H1 (cell line): ENCODE measurements around the gene DUS1L. TPM values are rescaled to one million over a fixed set of nuclear protein-coding genes. Genes with fewer than 3 reads are reported as not detected.

Source experiments
- CTCF ChIA-PET: fragments of 300-600 bp; sonication (Branson Sonifier 250); formaldehyde crosslinking; loops from one replicate; lab custom pipeline; 2021; ENCODE audit not compliant: partially characterized antibody; lab: Charles Lee
- POLR2A ChIA-PET: fragments of 300-600 bp; sonication (Branson Sonifier 250); formaldehyde crosslinking; loops from one replicate; lab custom pipeline; 2021; ENCODE audit warnings: inconsistent platforms; ENCODE audit not compliant: partially characterized antibody; lab: Charles Lee
- DNase-seq, 2 experiments: peaks; one replicate each; pipeline versions ENCODE4 v3.0.0 to v3.0.0-alpha.2; 2010 to 2022; ENCODE audit warnings: low spot score in 2 of 2, low read depth in 1 of 2, mixed read lengths in 1 of 2
- FAIRE-seq: peaks from 2 replicates; lab custom pipeline; 2011; peaks lifted over from hg19 to GRCh38; lab: Jason Lieb, UNC
- H2AFZ ChIP-seq: 2 replicates; pipeline ENCODE4 v1.8.1; 2012; ENCODE audit warnings: low read length, inconsistent platforms
- H2AK5ac ChIP-seq: 2 replicates; pipeline ENCODE4 v1.6.1; 2013; ENCODE audit warnings: low read depth, low read length
- H2BK120ac ChIP-seq: replicated peaks from 2 replicates; pipeline ENCODE3; 2013; ENCODE audit warnings: low read depth, low read length, inconsistent platforms
- H2BK12ac ChIP-seq: 2 replicates; pipeline ENCODE4 v1.6.1; 2013; ENCODE audit warnings: low read depth, low read length
- H2BK15ac ChIP-seq: 2 replicates; pipeline ENCODE4 v1.6.1; 2013; ENCODE audit warnings: low read length
- H2BK20ac ChIP-seq: 2 replicates; pipeline ENCODE4 v1.6.1; 2013; ENCODE audit warnings: low read length
- H2BK5ac ChIP-seq: 2 replicates; pipeline ENCODE4 v1.6.1; 2013; ENCODE audit warnings: low read depth, low read length
- H3K14ac ChIP-seq: 2 replicates; pipeline ENCODE4 v1.6.1; 2013; ENCODE audit warnings: inconsistent platforms; ENCODE audit not compliant: insufficient read length
- H3K18ac ChIP-seq: 2 replicates; pipeline ENCODE4 v1.6.1; 2013; ENCODE audit warnings: low read length; ENCODE audit errors: extremely low read depth
- H3K23ac ChIP-seq: 2 replicates; pipeline ENCODE4 v1.6.1; 2013; ENCODE audit warnings: inconsistent platforms; ENCODE audit not compliant: insufficient read length
- H3K23me2 ChIP-seq: 2 replicates; pipeline ENCODE4 v1.6.1; 2013; ENCODE audit warnings: low read depth, low read length
- H3K27ac ChIP-seq: 2 replicates; pipeline ENCODE4 v1.6.1; 2011; ENCODE audit warnings: low read depth, low read length, inconsistent platforms
- H3K27me3 ChIP-seq, 4 experiments: replicated peaks in 1 of 4; 1 replicate in 1 of 4; 2 replicates in 3 of 4; pipeline versions ENCODE4 v1.6.1 to v1.8.1; 2011 to 2013; ENCODE audit warnings: low read length in 3 of 4, mild to moderate bottlenecking in 3 of 4, inconsistent platforms in 2 of 4, mixed read lengths in 2 of 4, moderate library complexity in 1 of 4; ENCODE audit not compliant: control insufficient read depth in 3 of 4, insufficient read depth in 3 of 4; ENCODE audit errors: extremely low read depth in 1 of 4
- H3K36me3 ChIP-seq, 4 experiments: 2 replicates each; pipeline versions ENCODE4 v1.6.1 to v1.8.1; 2011 to 2013; ENCODE audit warnings: mild to moderate bottlenecking in 4 of 4, low read length in 3 of 4, moderate library complexity in 2 of 4, control low read depth in 1 of 4, inconsistent platforms in 1 of 4; ENCODE audit not compliant: insufficient read depth in 4 of 4, control insufficient read depth in 2 of 4
- H3K4ac ChIP-seq: replicated peaks from 2 replicates; pipeline ENCODE3; 2013; ENCODE audit warnings: low read length, low read depth, mixed read lengths, inconsistent platforms; ENCODE audit not compliant: insufficient read length
- H3K4me1 ChIP-seq, 4 experiments: replicated peaks in 1 of 4; 1 replicate in 1 of 4; 2 replicates in 3 of 4; pipeline versions ENCODE4 v1.6.1 to v1.8.1; 2011 to 2013; ENCODE audit warnings: low read length in 3 of 4, inconsistent platforms in 2 of 4, mixed read lengths in 1 of 4; ENCODE audit not compliant: insufficient read depth in 4 of 4, control insufficient read depth in 3 of 4
- H3K4me2 ChIP-seq, 2 experiments: 2 replicates each; pipeline versions ENCODE4 v1.6.1 to v1.8.1; 2011 to 2013; ENCODE audit warnings: low read depth in 2 of 2, low read length in 2 of 2, control low read depth in 1 of 2, inconsistent platforms in 1 of 2, mild to moderate bottlenecking in 1 of 2; ENCODE audit not compliant: insufficient read depth in 1 of 2
- H3K4me3 ChIP-seq, 4 experiments: fragments of 200-600, 300-600 bp in 1 of 4; sonication (generic), shearing (Covaris generic), sonication (Bioruptor Twin) in 1 of 4; 2 replicates each; pipeline versions ENCODE4 v1.5.1 to v1.8.1; 2011 to 2016; ENCODE audit warnings: low read length in 4 of 4, low read depth in 3 of 4, control low read depth in 2 of 4, inconsistent platforms in 2 of 4, mild to moderate bottlenecking in 2 of 4, mixed read lengths in 1 of 4, moderate library complexity in 1 of 4; ENCODE audit not compliant: insufficient read depth in 2 of 4; ENCODE audit errors: extremely low read depth in 1 of 4
- H3K56ac ChIP-seq: replicated peaks from 2 replicates; pipeline ENCODE3; 2013; ENCODE audit warnings: low read depth, mild to moderate bottlenecking, mixed read lengths, low read length, inconsistent platforms; ENCODE audit not compliant: insufficient read length
- H3K79me1 ChIP-seq: 2 replicates; pipeline ENCODE4 v1.6.1; 2013; ENCODE audit warnings: low read depth, low read length, control low read depth
- H3K79me2 ChIP-seq, 2 experiments: 2 replicates each; pipeline versions ENCODE4 v1.6.1 to v1.8.1; 2012 to 2013; ENCODE audit warnings: low read length in 2 of 2, mild to moderate bottlenecking in 2 of 2, inconsistent platforms in 1 of 2; ENCODE audit not compliant: insufficient read depth in 2 of 2, control insufficient read depth in 1 of 2
- H3K9ac ChIP-seq, 4 experiments: replicated peaks in 1 of 4; 1 replicate in 1 of 4; 2 replicates in 3 of 4; pipeline versions ENCODE4 v1.6.1 to v1.8.1; 2011 to 2013; ENCODE audit warnings: low read depth in 3 of 4, low read length in 3 of 4, control low read depth in 2 of 4, mild to moderate bottlenecking in 2 of 4, moderate library complexity in 2 of 4, inconsistent platforms in 1 of 4; ENCODE audit errors: extremely low read depth in 1 of 4
- H3K9me3 ChIP-seq, 2 experiments: 2 replicates each; pipeline versions ENCODE4 v1.6.1 to v1.8.1; 2012 to 2013; ENCODE audit warnings: mild to moderate bottlenecking in 2 of 2, moderate library complexity in 2 of 2, control low read depth in 1 of 2, inconsistent platforms in 1 of 2, low read depth in 1 of 2, low read length in 1 of 2, mixed read lengths in 1 of 2; ENCODE audit not compliant: insufficient read depth in 2 of 2
- H4K20me1 ChIP-seq, 2 experiments: replicated peaks in 1 of 2; 2 replicates each; pipeline versions ENCODE3 to v1.8.1; 2011 to 2013; ENCODE audit warnings: inconsistent platforms in 2 of 2, low read length in 2 of 2, mild to moderate bottlenecking in 1 of 2; ENCODE audit not compliant: insufficient read depth in 2 of 2, control insufficient read depth in 1 of 2
- H4K5ac ChIP-seq: 2 replicates; pipeline ENCODE4 v1.6.1; 2013; ENCODE audit warnings: low read length, low read depth, mixed read lengths, inconsistent platforms; ENCODE audit not compliant: insufficient read length
- H4K8ac ChIP-seq: 2 replicates; pipeline ENCODE4 v1.8.0; 2013; ENCODE audit warnings: mild to moderate bottlenecking, moderate library complexity, low read length, inconsistent platforms; ENCODE audit not compliant: insufficient read depth; ENCODE audit errors: extremely low read depth
- H4K91ac ChIP-seq: replicated peaks from 2 replicates; pipeline ENCODE3; 2013; ENCODE audit warnings: low read length, mixed read lengths, inconsistent platforms; ENCODE audit not compliant: insufficient read length
- CEBPB ChIP-seq: IDR thresholded peaks from 2 replicates; pipeline ENCODE4 v1.6.1; 2012; ENCODE audit warnings: low read depth, low read length
- RBBP5 ChIP-seq: IDR thresholded peaks from 2 replicates; pipeline ENCODE4 v1.7.1; 2012; ENCODE audit warnings: low read depth, mild to moderate bottlenecking, inconsistent platforms, low read length, moderate library complexity, borderline replicate concordance
- SRF ChIP-seq: IDR thresholded peaks from 2 replicates; pipeline ENCODE4 v1.6.1; 2011; ENCODE audit warnings: mild to moderate bottlenecking, low read depth, low read length, moderate library complexity
- TCF12 ChIP-seq: IDR thresholded peaks from 2 replicates; pipeline ENCODE4 v1.6.1; 2011; ENCODE audit warnings: low read depth, mild to moderate bottlenecking, low read length
- WGBS, 2 experiments: shearing (Covaris generic) in 1 of 2; methylation state at CpG; one replicate each; pipeline versions ENCODE4 v1.1.6 to v1.1.7; 2013 to 2015; ENCODE audit warnings: low lambda C conversion rate in 2 of 2, mixed read lengths in 2 of 2, inconsistent platforms in 1 of 2, low coverage in 1 of 2, missing lambda C conversion rate in 1 of 2; ENCODE audit not compliant: insufficient replicate concordance in 2 of 2, insufficient coverage in 1 of 2, insufficient read length in 1 of 2; ENCODE audit errors: extremely low coverage in 1 of 2, missing lambda C conversion rate in 1 of 2; 5-methylcytosine and 5-hydroxymethylcytosine counted together
- polyA plus RNA-seq, 7 experiments: library from polyadenylated mRNA; depleted of rRNA in 3 of 7; stranded (reverse) in 5 of 7; unstranded in 2 of 7; fragments of >200 nt in 5 of 7; fragments of 200-250 nt in 2 of 7; gene quantifications; 1 replicate in 5 of 7; 2 replicates in 1 of 7; 4 replicates in 1 of 7; pipeline versions ENCODE4 v1.2.1 to v1.2.3, GENCODE V29; 2011 to 2013; ENCODE audit warnings: missing spikeins in 2 of 7, mixed read lengths in 2 of 7
- total RNA-seq: library from RNA; stranded (reverse); fragmentation: NEBNext Ultra II Directional; extraction: Animal tissue kit (Norgen Biotek cat#: 25700); gene quantifications from 2 replicates; pipeline ENCODE4 v1.2.1, GENCODE V29; 2021

Gene DUS1L
- total and polyA plus RNA-seq, 2 of the 8 experiments (the other 6 are each of a cell fraction or from before 2014, with no cell fraction given): 34.5 to 69.1 TPM

GRCh38 chr17:82092628-82092994, 27.0 kb upstream of the DUS1L start:
- CTCF ChIA-PET: interaction anchor here (0.6 to 1.5 kb wide), 3 partner anchors 55 to 234 kb away, joined by 3 to 5 read pairs (median 3); partner anchors contain the start of gene DCXR

More at GRCh38 chr17:82092628-82092994, 27.0 kb upstream of the DUS1L start:
- Histone ChIP-seq H2BK15ac (no peak overlapping the region), H3K27me3 (no peaks in the 10 kb centered on the region), H2BK20ac (no peak overlapping the region), H4K5ac (no peak overlapping the region), H2BK120ac (no peak overlapping the region), H3K9me3 (no peaks in the 10 kb centered on the region), H4K8ac (no peak overlapping the region), H3K79me1 (peaks cover 20% of the 10 kb centered on the region), H3K27ac (no peak overlapping the region), H4K20me1 (peaks cover 16 to 75% of the 10 kb centered on the region in 2 experiments), H2BK12ac (no peak overlapping the region), H3K56ac (no peak overlapping the region), H2BK5ac (no peak overlapping the region), H3K23me2 (peaks cover 8% of the 10 kb centered on the region; the same call in 1 of the 2 replicates), H2AK5ac (no peak overlapping the region), H2AFZ (no peak overlapping the region), H3K4me1 (peaks cover 0 to 13% (median 10%) of the 10 kb centered on the region in 4 experiments; a peak in 6 of 7 replicates), H3K4ac (no peak overlapping the region), H3K4me2 (no peak overlapping the region), H3K36me3 (peaks cover 53 to 84% (median 76%) of the 10 kb centered on the region in 4 experiments), H3K14ac (no peak overlapping the region), H3K18ac (no peak overlapping the region), H3K9ac (no peak overlapping the region), H4K91ac (no peak overlapping the region), H3K23ac (no peak overlapping the region), H3K4me3 (no peak overlapping the region), H3K79me2 (peaks cover 15 to 37% of the 10 kb centered on the region in 2 experiments; a peak in 3 of 4 replicates)
- no peak for DNase-seq
- POLR2A ChIA-PET: interaction anchor here (0.7 to 8.8 kb wide), 5 partner anchors 9 to 36 kb away, joined by 3 to 105 read pairs (median 5); partner anchors contain the start of gene DUS1L
- 91% methylated on average over 10 of the region's 20 CpGs; no CpG with 5 or more reads in 1 of the 2 experiments for WGBS, 2 experiments
- no peak for TF ChIP-seq CEBPB
- no peak for TF ChIP-seq TCF12
- TF ChIP-seq SRF: no peak
- no peak for TF ChIP-seq RBBP5
- FAIRE-seq: no peak
